Measurements from ENCODE around the gene ZMAT1.

Gene ZMAT1

GRCh38 chrX:101925733-101926132 is 6.1 kb downstream of the ZMAT1 start:
- H3K4me1 ChIP-seq (ENCODE audit: low read depth, poor library complexity, severe bottlenecking) = no peaks in the 10 kb centered on the region
- H4K20me1 ChIP-seq (ENCODE audit: insufficient read depth) = no peaks in the 10 kb centered on the region
- no peak overlapping the region for H3K27ac ChIP-seq
- H3K27me3 ChIP-seq (ENCODE audit: insufficient read depth, low read depth) = no peaks in the 10 kb centered on the region
- H2AFZ ChIP-seq (ENCODE audit: low read depth) = no peak overlapping the region
- no peak overlapping the region for H3K4me3 ChIP-seq (IDR thresholded peaks at IDR 0.05; ENCODE audit: insufficient read depth, low read depth, low read length)
- no peaks in the 10 kb centered on the region for H3K36me3 ChIP-seq (ENCODE audit: insufficient read depth)
- no peak overlapping the region for H3K4me2 ChIP-seq
- H3K9ac ChIP-seq = no peak overlapping the region
- TF ChIP-seq CTCF (conservative IDR thresholded peaks at IDR 0.05; ENCODE audit: low read depth, low read length) = no peak
- H3K79me2 ChIP-seq (ENCODE audit: insufficient read depth, low read depth) = no peaks in the 10 kb centered on the region

DNA sequence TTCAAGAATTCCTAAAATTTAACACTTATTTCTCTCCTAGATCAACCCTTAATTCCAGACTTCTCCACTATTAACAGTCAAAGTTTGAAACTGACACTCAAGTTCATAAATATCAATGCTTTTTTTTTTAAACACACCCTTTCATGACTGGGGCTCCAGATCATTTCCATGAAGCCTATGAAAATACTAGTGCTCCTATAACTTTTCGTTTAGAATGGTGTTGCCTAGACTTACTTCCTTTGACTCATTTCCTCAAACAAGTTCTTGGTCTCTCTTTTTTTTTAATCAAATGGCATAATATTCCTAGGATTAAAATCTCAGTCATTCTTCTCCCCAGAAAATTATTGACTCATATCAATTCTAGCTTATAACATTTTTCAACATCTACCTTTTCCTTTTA is 13.1 kb downstream of the ZMAT1 start:
- H3K79me2 ChIP-seq (ENCODE audit: insufficient read depth, low read depth) = no peaks in the 10 kb centered on the region
- no peak overlapping the region for H3K4me3 ChIP-seq (IDR thresholded peaks at IDR 0.05; ENCODE audit: insufficient read depth, low read depth, low read length)
- TF ChIP-seq CTCF (conservative IDR thresholded peaks at IDR 0.05; ENCODE audit: low read depth, low read length) = no peak
- no peaks in the 10 kb centered on the region for H3K27me3 ChIP-seq (ENCODE audit: insufficient read depth, low read depth)
- H3K9ac ChIP-seq = no peak overlapping the region
- H2AFZ ChIP-seq (ENCODE audit: low read depth) = no peak overlapping the region
- H3K27ac ChIP-seq = no peak overlapping the region
- no peaks in the 10 kb centered on the region for H4K20me1 ChIP-seq (ENCODE audit: insufficient read depth)
- H3K4me2 ChIP-seq = no peak overlapping the region
- no peaks in the 10 kb centered on the region for H3K36me3 ChIP-seq (ENCODE audit: insufficient read depth)
- no peaks in the 10 kb centered on the region for H3K4me1 ChIP-seq (ENCODE audit: low read depth, poor library complexity, severe bottlenecking)

DNA sequence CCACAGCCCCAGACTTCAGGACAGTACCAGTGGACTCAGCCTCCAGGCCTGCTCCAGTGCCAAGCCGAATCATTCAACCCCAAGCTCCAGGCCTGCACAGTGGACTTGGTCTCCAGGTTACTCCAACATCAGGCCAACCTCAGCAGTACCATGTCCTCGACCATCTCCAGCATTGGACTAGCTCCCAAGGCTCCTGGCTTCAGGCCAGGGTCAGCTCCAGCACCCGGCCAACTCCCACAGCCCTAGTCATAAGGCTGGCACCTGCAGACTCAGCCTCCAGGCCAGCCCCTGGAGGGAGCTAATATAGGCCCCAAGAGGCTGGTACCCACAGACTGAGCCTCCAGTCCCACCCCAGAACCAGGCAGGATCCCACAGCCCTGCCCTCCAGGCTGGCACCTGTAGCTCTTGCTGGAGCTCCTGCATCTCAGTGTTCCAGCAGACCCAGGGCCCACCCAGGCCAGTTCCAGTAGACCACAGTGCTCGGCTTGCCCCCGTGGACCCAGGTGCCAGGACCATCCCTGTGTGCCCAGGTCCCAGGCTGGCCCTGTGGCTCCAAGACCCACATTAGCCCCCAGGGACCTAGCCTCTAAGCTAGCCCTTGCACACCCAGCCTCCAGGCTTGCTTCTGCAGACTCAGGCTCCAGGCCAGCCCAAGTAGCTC is 25.6 kb downstream of the ZMAT1 start:
- Histone ChIP-seq H3K9ac (no peak overlapping the region), H3K27me3 (ENCODE audit: insufficient read depth, low read depth) (no peaks in the 10 kb centered on the region), H3K4me3 (IDR thresholded peaks at IDR 0.05; ENCODE audit: insufficient read depth, low read depth, low read length) (no peak overlapping the region), H4K20me1 (ENCODE audit: insufficient read depth) (no peaks in the 10 kb centered on the region), H3K79me2 (ENCODE audit: insufficient read depth, low read depth) (no peaks in the 10 kb centered on the region), H3K27ac (no peak overlapping the region), H3K4me2 (no peak overlapping the region), H3K4me1 (ENCODE audit: low read depth, poor library complexity, severe bottlenecking) (no peaks in the 10 kb centered on the region), H3K36me3 (ENCODE audit: insufficient read depth) (no peaks in the 10 kb centered on the region), H2AFZ (ENCODE audit: low read depth) (no peak overlapping the region)
- TF ChIP-seq CTCF (conservative IDR thresholded peaks at IDR 0.05; ENCODE audit: low read depth, low read length) = no peak

- no peak overlapping the region for H3K4me2 ChIP-seq
- H3K27me3 ChIP-seq (ENCODE audit: insufficient read depth, low read depth) = no peaks in the 10 kb centered on the region
- no peak overlapping the region for H2AFZ ChIP-seq (ENCODE audit: low read depth)
- no peak overlapping the region for H3K4me3 ChIP-seq (IDR thresholded peaks at IDR 0.05; ENCODE audit: insufficient read depth, low read depth, low read length)
- no peaks in the 10 kb centered on the region for H3K79me2 ChIP-seq (ENCODE audit: insufficient read depth, low read depth)
- no peak overlapping the region for H3K9ac ChIP-seq
- H4K20me1 ChIP-seq (ENCODE audit: insufficient read depth) = no peaks in the 10 kb centered on the region
- TF ChIP-seq CTCF (conservative IDR thresholded peaks at IDR 0.05; ENCODE audit: low read depth, low read length) = no peak
- H3K36me3 ChIP-seq (ENCODE audit: insufficient read depth) = no peaks in the 10 kb centered on the region
- no peak overlapping the region for H3K27ac ChIP-seq
- no peaks in the 10 kb centered on the region for H3K4me1 ChIP-seq (ENCODE audit: low read depth, poor library complexity, severe bottlenecking)
These were observed 26.8 kb downstream of the ZMAT1 start for GRCh38 chrX:101904996-101905395.
